Activated CD4-positive, alpha-beta memory T cell treated with anti-CD3 and anti-CD28 coated beads for 36 hours (primary cell): ENCODE measurements around the gene ARFGEF3. TPM values are rescaled to one million over a fixed set of nuclear protein-coding genes. Genes with fewer than 3 reads are reported as not detected.

ENCODE experiments used
- CTCF ChIA-PET: fragments of 350-600 bp; sonication (Branson Sonifier 250); formaldehyde crosslinking; loops from one replicate; lab custom pipeline; 2021; ENCODE audit warnings: antibody characterized with exemption, inconsistent platforms; lab: Charles Lee
- POLR2A ChIA-PET: fragments of 350-600 bp; sonication (Branson Sonifier 250); formaldehyde crosslinking; loops from one replicate; lab custom pipeline; 2021; ENCODE audit warnings: antibody characterized with exemption; lab: Charles Lee
- DNase-seq: peaks from one replicate; pipeline ENCODE4 v3.0.0-alpha.2; 2020
- H3K27ac Mint-ChIP-seq: one replicate; pipeline ENCODE4 v1.8.0; 2021; ENCODE audit warnings: mixed read lengths
- H3K27me3 Mint-ChIP-seq: one replicate; pipeline ENCODE4 v1.8.0; 2021; ENCODE audit warnings: mixed read lengths
- H3K36me3 Mint-ChIP-seq: one replicate; pipeline ENCODE4 v1.8.0; 2021; ENCODE audit warnings: mixed read lengths
- H3K4me1 Mint-ChIP-seq: one replicate; pipeline ENCODE4 v1.8.0; 2021; ENCODE audit warnings: low read depth, mixed read lengths
- H3K4me3 Mint-ChIP-seq: one replicate; pipeline ENCODE4 v1.8.0; 2021; ENCODE audit warnings: mild to moderate bottlenecking, mixed read lengths
- H3K9me3 Mint-ChIP-seq: one replicate; pipeline ENCODE4 v1.8.0; 2021; ENCODE audit warnings: mixed read lengths
- intact Hi-C: fragments of 100-400 bp; cut with micrococcal nuclease; formaldehyde crosslinking; loops from one replicate; pipeline ENCODE4 v1.15.1; 2023
- total RNA-seq, 2 experiments: library from RNA; stranded (reverse); gene quantifications; one replicate each; pipeline ENCODE4 v1.2.3, GENCODE V29; 2021

Gene ARFGEF3
- total RNA-seq, 2 experiments from 2014 or later = 0.71 to 0.85 TPM

DNA sequence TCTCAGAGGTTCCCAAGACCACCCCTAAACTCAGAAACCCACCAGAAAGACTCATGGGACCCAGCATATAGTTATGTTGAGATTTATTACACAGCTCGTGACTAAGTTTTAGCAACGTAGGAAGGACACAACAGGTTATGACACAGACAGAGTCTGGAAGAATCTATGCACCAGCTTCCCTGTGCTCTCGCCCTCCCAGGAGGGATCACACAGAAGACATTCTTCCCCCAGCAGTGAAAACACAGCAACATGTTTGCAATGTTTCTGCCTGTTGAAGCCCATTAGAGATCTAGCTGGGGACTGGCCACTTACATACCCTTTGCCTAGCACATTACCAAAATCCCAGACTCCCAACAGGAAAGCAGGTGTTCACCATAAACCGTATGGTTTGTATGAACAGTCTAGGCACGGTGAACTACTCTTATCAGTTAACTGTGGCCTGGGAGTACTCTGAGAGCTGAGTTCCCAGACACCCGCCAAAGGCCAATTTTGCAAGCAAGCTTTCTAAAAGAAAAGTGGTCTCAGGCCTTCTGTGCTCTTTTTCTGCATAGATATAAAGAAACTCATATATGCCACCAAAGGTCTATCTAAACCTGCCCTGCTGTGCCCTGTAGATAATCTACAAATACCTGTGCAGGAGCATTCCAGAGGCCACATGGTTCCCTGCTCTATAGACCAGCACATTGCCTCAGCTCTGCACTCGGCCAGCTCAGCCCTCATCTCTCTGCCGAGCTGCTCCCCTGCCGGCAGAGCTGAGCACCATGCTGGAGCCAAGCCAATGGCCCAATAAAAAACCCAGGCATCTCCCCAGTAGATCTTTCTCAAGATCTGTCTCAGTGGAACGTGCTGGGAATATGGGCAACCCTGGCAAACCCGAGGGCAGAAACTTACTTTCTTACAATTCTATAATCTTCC, 146.3 kb downstream of the ARFGEF3 start:
- intact Hi-C loops = no loop called here

DNA sequence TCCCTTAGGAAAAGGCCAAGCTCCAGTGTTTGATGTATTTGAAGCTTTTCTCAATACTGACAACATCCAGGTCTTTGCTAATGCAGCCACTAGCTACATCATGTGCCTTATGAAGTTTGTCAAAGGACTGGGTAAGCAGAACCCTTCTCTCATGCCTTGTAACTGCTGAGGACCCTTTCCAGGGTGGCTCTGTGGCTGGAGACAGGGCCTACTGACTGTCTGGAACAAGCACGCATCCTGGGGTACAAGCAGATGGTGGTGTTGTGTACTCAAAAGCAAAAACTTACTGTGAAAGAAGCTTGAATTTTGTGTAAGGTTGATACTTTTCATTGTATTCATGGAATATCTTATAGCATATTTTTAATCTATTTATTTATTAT, 147.0 kb downstream of the ARFGEF3 start:
- no peak for DNase-seq
- Mint-ChIP-seq H3K4me1 (no peaks in the 10 kb centered on the region), H3K27ac (no peak overlapping the region), H3K4me3 (no peak overlapping the region), H3K27me3 (peaks cover 1% of the 10 kb centered on the region), H3K36me3 (no peaks in the 10 kb centered on the region), H3K9me3 (no peaks in the 10 kb centered on the region)
- intact Hi-C loops = no loop called here
- ChIA-PET CTCF (no interaction called here), POLR2A (no interaction called here)

More for the DNA sequence above, 146.3 kb downstream of the ARFGEF3 start:
- no peak overlapping the region for H3K4me3 Mint-ChIP-seq
- no peaks in the 10 kb centered on the region for H3K36me3 Mint-ChIP-seq
- H3K4me1 Mint-ChIP-seq = no peaks in the 10 kb centered on the region
- DNase-seq = no peak
- CTCF ChIA-PET = interaction anchor here (0.6 kb wide), 1 partner anchor 9 kb away, joined by 3 read pairs; no protein-coding TSS in a partner anchor
- H3K9me3 Mint-ChIP-seq = no peaks in the 10 kb centered on the region
- peaks cover 1% of the 10 kb centered on the region for H3K27me3 Mint-ChIP-seq
- no peak overlapping the region for H3K27ac Mint-ChIP-seq
- POLR2A ChIA-PET = no interaction called here

DNA sequence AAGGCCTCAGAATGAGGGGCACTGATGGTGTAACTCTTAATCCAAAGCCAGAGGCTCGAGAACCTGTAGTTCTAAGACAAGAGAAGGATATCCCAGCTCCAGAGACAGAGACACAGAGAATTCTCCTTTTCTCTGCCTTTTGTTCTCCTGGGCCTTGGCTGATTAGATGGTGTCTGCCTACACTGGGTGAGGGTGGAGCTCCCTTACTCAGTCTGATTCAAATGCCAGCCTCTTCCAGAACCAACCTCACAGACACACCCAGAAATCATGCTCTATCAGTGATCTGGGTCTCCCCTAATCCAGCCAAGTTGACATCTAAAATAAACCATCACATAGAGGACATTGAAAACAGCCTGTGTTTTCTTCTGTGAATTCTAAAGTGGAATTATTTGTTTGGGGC, 148.0 kb downstream of the ARFGEF3 start:
- Mint-ChIP-seq H3K27me3 (peaks cover 1% of the 10 kb centered on the region), H3K27ac (no peak overlapping the region), H3K4me1 (no peaks in the 10 kb centered on the region), H3K4me3 (no peak overlapping the region), H3K36me3 (no peaks in the 10 kb centered on the region), H3K9me3 (no peaks in the 10 kb centered on the region)
- ChIA-PET CTCF (no interaction called here), POLR2A (no interaction called here)
- DNase-seq = no peak
- intact Hi-C loops = no loop called here

DNA sequence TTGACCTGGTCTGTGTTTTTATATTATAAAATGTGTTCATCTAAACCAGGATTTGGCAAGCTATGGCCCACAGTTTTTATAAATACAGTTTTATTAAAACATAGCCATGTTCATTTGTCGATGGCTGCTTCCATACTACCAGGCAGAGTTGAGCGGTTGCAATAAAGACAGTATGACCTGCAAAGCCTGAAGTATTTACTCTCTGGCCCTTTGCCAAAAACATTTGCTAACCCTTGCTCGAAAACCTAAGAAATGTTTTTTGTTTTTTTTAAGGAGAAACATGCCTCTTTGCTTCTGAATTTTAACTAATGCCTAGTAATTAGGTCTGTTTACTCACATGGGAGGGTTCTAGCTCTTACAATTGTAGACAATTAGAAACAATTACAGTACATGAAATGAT, 148.6 kb downstream of the ARFGEF3 start:
- intact Hi-C loops = no loop called here
- H3K9me3 Mint-ChIP-seq = no peaks in the 10 kb centered on the region
- H3K27ac Mint-ChIP-seq = no peak overlapping the region
- POLR2A ChIA-PET = no interaction called here
- DNase-seq = no peak
- H3K27me3 Mint-ChIP-seq = peaks cover 1% of the 10 kb centered on the region
- CTCF ChIA-PET = no interaction called here
- H3K36me3 Mint-ChIP-seq = no peaks in the 10 kb centered on the region
- no peaks in the 10 kb centered on the region for H3K4me1 Mint-ChIP-seq
- no peak overlapping the region for H3K4me3 Mint-ChIP-seq

DNA sequence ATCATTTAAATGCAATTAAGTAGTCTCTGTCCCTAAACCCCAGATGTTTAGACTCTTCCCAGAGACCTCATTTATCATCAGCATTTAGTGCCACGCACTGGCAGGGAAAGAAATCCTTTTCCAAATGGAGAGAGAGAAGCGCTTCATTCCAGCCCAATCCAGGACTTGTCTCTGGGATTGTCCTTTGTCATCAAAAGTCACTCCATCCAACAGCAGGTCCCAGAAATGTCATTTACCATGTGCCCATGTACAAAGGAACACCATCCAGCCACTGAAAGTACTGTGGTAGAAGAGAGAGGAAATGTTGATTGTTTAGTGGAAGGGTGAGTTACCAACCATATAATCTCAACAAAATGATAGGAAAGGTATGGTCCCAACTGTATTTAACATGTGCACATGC, 149.1 kb downstream of the ARFGEF3 start:
- no peak overlapping the region for H3K4me3 Mint-ChIP-seq
- H3K4me1 Mint-ChIP-seq = no peaks in the 10 kb centered on the region
- H3K9me3 Mint-ChIP-seq = no peaks in the 10 kb centered on the region
- POLR2A ChIA-PET = no interaction called here
- no peak overlapping the region for H3K27ac Mint-ChIP-seq
- CTCF ChIA-PET = no interaction called here
- H3K36me3 Mint-ChIP-seq = no peaks in the 10 kb centered on the region
- no peak for DNase-seq
- H3K27me3 Mint-ChIP-seq = peaks cover 1% of the 10 kb centered on the region
- intact Hi-C loops = no loop called here

DNA sequence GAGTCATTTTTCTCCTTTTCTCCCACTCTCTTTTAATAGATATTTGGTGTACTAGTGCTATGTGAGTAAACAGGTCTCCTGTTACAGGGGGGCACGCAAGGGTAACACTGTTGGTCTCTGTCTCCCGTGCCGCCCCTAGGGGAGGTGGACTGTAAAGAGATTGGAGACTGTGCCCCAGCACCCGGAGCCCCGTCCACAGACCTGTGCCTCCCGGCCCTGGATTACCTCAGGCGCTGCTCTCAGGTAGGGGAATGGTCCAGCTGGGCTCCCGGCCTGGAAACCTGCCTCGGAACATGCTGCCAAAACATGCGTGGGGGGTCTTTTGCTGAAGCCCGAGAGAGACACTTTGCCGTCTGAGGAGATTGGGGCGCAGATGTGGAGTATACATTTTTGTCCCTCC, 149.5 kb downstream of the ARFGEF3 start:
- no peak overlapping the region for H3K27ac Mint-ChIP-seq

DNA sequence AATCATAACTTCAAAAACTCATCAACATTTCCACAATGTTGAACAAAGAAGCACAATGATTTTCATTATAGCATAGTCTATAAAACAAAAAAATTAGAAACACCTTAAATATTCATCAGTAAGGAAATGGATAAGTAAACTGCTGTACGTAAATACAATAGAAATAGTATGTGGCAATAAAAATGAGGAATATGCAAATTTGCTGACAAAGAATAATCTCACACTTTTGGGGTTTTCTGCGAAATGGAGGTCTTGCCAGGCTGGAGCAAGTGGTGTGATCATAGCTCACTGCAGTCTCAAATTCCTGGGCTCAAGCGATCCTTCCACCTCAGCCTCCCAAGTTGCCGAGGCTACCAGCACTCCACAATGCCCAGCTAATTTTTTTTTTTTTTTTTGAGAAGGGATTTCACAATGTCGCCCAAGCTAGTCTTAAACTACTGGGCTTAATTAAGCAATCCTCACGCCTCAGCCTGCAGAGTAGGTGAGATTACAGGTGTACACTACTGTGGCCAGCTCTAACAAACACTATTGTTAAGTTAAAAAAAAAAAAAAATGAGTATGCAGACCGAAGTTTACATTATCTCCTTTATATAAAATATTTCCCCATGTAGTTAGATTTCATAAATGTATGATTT, 157.1 kb downstream of the ARFGEF3 start:
- DNase-seq = no peak
- CTCF ChIA-PET = interaction anchor here (0.6 to 0.7 kb wide), 2 partner anchors 203 to 475 kb away, joined by 3 read pairs; no protein-coding TSS in a partner anchor
- H3K27me3 Mint-ChIP-seq = peaks cover 15% of the 10 kb centered on the region
- no peaks in the 10 kb centered on the region for H3K36me3 Mint-ChIP-seq
- no peaks in the 10 kb centered on the region for H3K9me3 Mint-ChIP-seq
- H3K27ac Mint-ChIP-seq = no peak overlapping the region
- no peaks in the 10 kb centered on the region for H3K4me1 Mint-ChIP-seq
- intact Hi-C loops = no loop called here
- POLR2A ChIA-PET = interaction anchor here (0.6 kb wide), 1 partner anchor 14 kb away, joined by 3 read pairs; no protein-coding TSS in a partner anchor
- no peak overlapping the region for H3K4me3 Mint-ChIP-seq

More for the DNA sequence above, 149.5 kb downstream of the ARFGEF3 start:
- intact Hi-C loops = no loop called here
- no peak for DNase-seq
- ChIA-PET CTCF (no interaction called here), POLR2A (no interaction called here)
- Mint-ChIP-seq H3K9me3 (no peaks in the 10 kb centered on the region), H3K4me1 (no peaks in the 10 kb centered on the region), H3K36me3 (no peaks in the 10 kb centered on the region), H3K4me3 (no peak overlapping the region), H3K27me3 (peaks cover 1% of the 10 kb centered on the region)

DNA sequence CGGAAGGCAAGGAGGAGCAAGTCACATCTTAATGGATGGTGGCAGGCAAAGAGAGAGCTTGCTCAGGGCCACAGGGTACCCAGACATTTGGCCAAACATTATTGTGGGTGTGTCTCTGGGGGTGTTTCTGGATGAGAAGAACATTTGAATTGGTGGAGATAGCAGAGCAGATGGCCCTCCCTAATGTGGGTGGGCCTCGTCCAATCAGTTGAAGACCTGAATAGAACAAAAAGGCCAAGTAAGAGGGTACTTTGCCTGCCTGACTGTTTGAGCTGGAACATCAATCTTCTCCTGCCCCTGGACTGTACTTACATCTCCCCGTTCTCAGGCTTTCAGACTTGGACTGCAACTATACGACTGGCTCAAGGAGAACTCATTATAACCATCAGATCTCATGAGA, 160.2 kb downstream of the ARFGEF3 start:
- Mint-ChIP-seq H3K36me3 (no peaks in the 10 kb centered on the region), H3K27me3 (peaks cover 15% of the 10 kb centered on the region), H3K4me1 (no peaks in the 10 kb centered on the region), H3K27ac (no peak overlapping the region), H3K9me3 (no peaks in the 10 kb centered on the region), H3K4me3 (no peak overlapping the region)
- DNase-seq = no peak
- ChIA-PET POLR2A (no interaction called here), CTCF (no interaction called here)
- intact Hi-C loops = no loop called here

DNA sequence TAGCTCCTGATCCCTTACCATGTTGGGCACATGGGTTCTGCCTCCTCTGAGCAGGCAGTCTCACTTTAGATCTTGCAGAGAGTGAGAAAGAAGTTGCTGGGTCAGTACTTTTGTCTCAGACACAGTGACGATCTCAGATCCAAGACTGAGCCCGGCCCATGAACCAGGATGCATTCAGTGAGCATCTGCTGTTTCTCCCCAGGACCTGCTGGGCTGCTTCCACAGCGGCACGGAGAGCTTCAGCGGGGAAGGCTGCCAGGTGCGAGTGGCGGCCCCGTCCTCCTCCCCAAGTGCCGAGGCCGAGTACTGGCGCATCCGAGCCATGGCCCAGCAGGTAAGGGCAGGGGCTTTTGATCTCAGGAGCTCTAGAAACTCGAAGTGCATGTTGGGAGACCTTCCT, 162.1 kb downstream of the ARFGEF3 start:
- Mint-ChIP-seq H3K4me3 (no peak overlapping the region), H3K27ac (no peak overlapping the region), H3K4me1 (no peaks in the 10 kb centered on the region), H3K27me3 (peaks cover 8% of the 10 kb centered on the region), H3K9me3 (no peaks in the 10 kb centered on the region), H3K36me3 (no peaks in the 10 kb centered on the region)
- ChIA-PET CTCF (no interaction called here), POLR2A (no interaction called here)
- intact Hi-C loops = no loop called here
- DNase-seq = no peak

DNA sequence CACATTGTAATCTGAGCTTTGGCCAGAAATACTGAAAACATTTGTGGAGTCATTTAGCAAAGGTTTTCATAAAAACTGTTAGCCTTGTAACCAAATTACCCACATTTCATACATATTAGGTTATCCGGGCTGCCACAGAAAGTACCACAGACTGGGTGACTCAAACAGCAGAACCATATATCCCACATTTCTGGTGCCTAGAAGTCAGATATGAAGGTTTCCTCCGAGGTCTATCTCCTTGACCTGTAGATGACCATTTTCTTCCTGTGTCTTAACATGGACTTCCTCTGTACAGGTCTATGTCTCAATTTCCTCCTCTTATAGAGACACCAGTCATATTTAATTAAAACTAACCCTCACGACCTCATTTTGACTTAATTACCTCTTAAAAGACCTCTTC, 166.5 kb downstream of the ARFGEF3 start:
- no peak overlapping the region for H3K27ac Mint-ChIP-seq
- no peak overlapping the region for H3K4me3 Mint-ChIP-seq
- ChIA-PET POLR2A (no interaction called here), CTCF (no interaction called here)
- H3K36me3 Mint-ChIP-seq = no peaks in the 10 kb centered on the region
- H3K4me1 Mint-ChIP-seq = no peaks in the 10 kb centered on the region
- no peaks in the 10 kb centered on the region for H3K9me3 Mint-ChIP-seq
- no peak for DNase-seq
- H3K27me3 Mint-ChIP-seq = peaks cover 2% of the 10 kb centered on the region
- intact Hi-C loops = no loop called here

DNA sequence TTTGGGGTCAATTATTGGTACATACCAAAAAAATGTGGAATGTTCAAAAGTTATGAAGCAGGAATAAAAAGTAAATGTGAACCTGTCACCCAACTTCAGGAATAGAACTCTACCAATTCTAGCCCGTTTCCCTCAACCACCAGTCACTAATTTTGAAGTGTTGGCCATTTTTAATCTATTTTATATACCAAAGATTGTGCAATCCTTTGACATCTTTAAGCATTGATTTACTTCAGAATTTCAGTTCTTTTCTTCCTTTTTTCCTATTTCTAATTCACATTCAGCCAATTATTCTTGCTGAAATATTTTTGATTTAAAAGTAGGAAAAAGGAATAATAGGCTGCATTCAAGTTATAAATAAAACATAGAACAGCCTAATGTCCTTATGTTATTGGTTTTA, 169.0 kb downstream of the ARFGEF3 start:
- no peaks in the 10 kb centered on the region for H3K36me3 Mint-ChIP-seq
- H3K4me1 Mint-ChIP-seq = no peaks in the 10 kb centered on the region
- H3K4me3 Mint-ChIP-seq = no peak overlapping the region
- ChIA-PET CTCF (no interaction called here), POLR2A (no interaction called here)
- peaks cover 2% of the 10 kb centered on the region for H3K27me3 Mint-ChIP-seq
- no peaks in the 10 kb centered on the region for H3K9me3 Mint-ChIP-seq
- H3K27ac Mint-ChIP-seq = no peak overlapping the region
- intact Hi-C loops = no loop called here
- DNase-seq = no peak

DNA sequence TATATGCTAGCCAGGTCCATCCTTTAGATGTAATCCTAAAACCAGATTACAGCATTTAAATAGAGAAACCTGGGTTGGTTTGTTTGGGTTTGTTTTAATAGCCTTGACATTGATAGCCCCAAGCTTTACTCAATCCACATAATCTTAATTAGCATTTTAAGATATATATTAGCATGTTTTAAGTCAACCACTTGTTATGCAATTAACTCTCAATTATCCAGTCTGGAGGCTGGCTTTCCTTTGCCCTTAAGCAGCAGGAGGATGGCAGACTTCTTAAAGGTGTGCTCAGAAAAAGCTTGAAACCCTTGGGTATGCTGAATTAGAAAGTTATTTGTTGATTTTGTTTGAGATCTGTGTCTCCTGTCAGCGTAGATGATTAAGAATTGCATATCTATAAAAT, 169.7 kb downstream of the ARFGEF3 start:
- H3K27me3 Mint-ChIP-seq = peaks cover 2% of the 10 kb centered on the region
- intact Hi-C loops = no loop called here
- no peak overlapping the region for H3K4me3 Mint-ChIP-seq
- no peak for DNase-seq
- no peaks in the 10 kb centered on the region for H3K36me3 Mint-ChIP-seq
- no peaks in the 10 kb centered on the region for H3K4me1 Mint-ChIP-seq
- CTCF ChIA-PET = no interaction called here
- H3K9me3 Mint-ChIP-seq = no peaks in the 10 kb centered on the region
- POLR2A ChIA-PET = no interaction called here
- no peak overlapping the region for H3K27ac Mint-ChIP-seq
